CD14-positive monocyte (primary cell): Measurements from ENCODE around the gene GNPTG. TPM values are rescaled to one million over a fixed set of nuclear protein-coding genes. Genes with fewer than 3 reads are reported as not detected.

Source experiments
- DNase-seq, 3 donors: peaks; one replicate each; pipeline ENCODE4 v3.0.0-alpha.2; 2011 to 2022
- H2AFZ ChIP-seq: 2 replicates; pipeline ENCODE4 v1.6.0; 2012; ENCODE audit warnings: mild to moderate bottlenecking, low read depth, low read length, inconsistent platforms; ENCODE audit not compliant: insufficient read depth, poor library complexity, severe bottlenecking
- H3K27ac ChIP-seq, 2 donors: 1 replicate in 1 of 2; 2 replicates in 1 of 2; pipeline ENCODE4 v1.5.1; 2012 to 2013; ENCODE audit warnings: low read length in 2 of 2, control low read depth in 1 of 2, inconsistent platforms in 1 of 2, low read depth in 1 of 2, mild to moderate bottlenecking in 1 of 2
- H3K27me3 ChIP-seq, 2 donors: one replicate each; pipeline versions ENCODE4 v1.6.0 to v1.6.1; 2011 to 2013; ENCODE audit warnings: low read length in 2 of 2; ENCODE audit not compliant: control insufficient read depth in 2 of 2, insufficient read depth in 2 of 2
- H3K36me3 ChIP-seq, 2 donors: replicated peaks in 1 of 2; 1 replicate in 1 of 2; 2 replicates in 1 of 2; pipeline versions ENCODE4 v1.5.1 to v1.6.1; 2012 to 2013; ENCODE audit warnings: low read length in 2 of 2, control low read depth in 1 of 2, inconsistent platforms in 1 of 2, mild to moderate bottlenecking in 1 of 2; ENCODE audit not compliant: insufficient read depth in 2 of 2, control insufficient read depth in 1 of 2
- H3K4me1 ChIP-seq, 2 donors: 1 replicate in 1 of 2; 2 replicates in 1 of 2; pipeline versions ENCODE4 v1.5.1 to v1.6.1; 2012 to 2013; ENCODE audit warnings: low read length in 2 of 2, control low read depth in 1 of 2, inconsistent platforms in 1 of 2, mild to moderate bottlenecking in 1 of 2, moderate library complexity in 1 of 2; ENCODE audit not compliant: insufficient read depth in 2 of 2, control insufficient read depth in 1 of 2
- H3K4me2 ChIP-seq: replicated peaks from 2 replicates; pipeline ENCODE3; 2012; ENCODE audit warnings: low read length, moderate library complexity, mild to moderate bottlenecking; ENCODE audit not compliant: poor library complexity, severe bottlenecking; ENCODE audit errors: extremely low read depth
- H3K4me3 ChIP-seq, 3 experiments: fragments of 200-600 bp in 1 of 3; sonication (generic) in 1 of 3; replicated peaks in 1 of 3; 1 replicate in 2 of 3; 2 replicates in 1 of 3; pipeline ENCODE4 v1.5.1; 2011 to 2013; ENCODE audit warnings: low read length in 3 of 3, mild to moderate bottlenecking in 3 of 3, control low read depth in 2 of 3, low read depth in 2 of 3, inconsistent platforms in 1 of 3, moderate library complexity in 1 of 3
- H3K79me2 ChIP-seq: 2 replicates; pipeline ENCODE4 v1.6.0; 2012; ENCODE audit warnings: mild to moderate bottlenecking, control low read depth, inconsistent platforms, low read length, moderate library complexity; ENCODE audit not compliant: insufficient read depth
- H3K9ac ChIP-seq: 2 replicates; pipeline ENCODE4 v1.6.0; 2017; ENCODE audit warnings: low read length, mild to moderate bottlenecking; ENCODE audit not compliant: insufficient read depth, poor library complexity, severe bottlenecking
- H3K9me3 ChIP-seq, 2 donors: replicated peaks in 1 of 2; 1 replicate in 1 of 2; 2 replicates in 1 of 2; pipeline versions ENCODE4 v1.5.1 to v1.6.1; 2012 to 2013; ENCODE audit warnings: low read length in 2 of 2, control low read depth in 1 of 2; ENCODE audit not compliant: control insufficient read depth in 1 of 2, insufficient read depth in 1 of 2
- H4K20me1 ChIP-seq: 2 replicates; pipeline ENCODE4 v1.6.0; 2012; ENCODE audit warnings: mild to moderate bottlenecking, low read length, control low read depth, moderate library complexity; ENCODE audit not compliant: insufficient read depth
- H3K27ac Mint-ChIP-seq, 7 donors: one replicate each; pipeline ENCODE4 v1.8.0; 2020; ENCODE audit warnings: mild to moderate bottlenecking in 7 of 7, mixed read lengths in 7 of 7, moderate library complexity in 6 of 7, inconsistent platforms in 2 of 7
- H3K27me3 Mint-ChIP-seq, 3 donors: one replicate each; pipeline ENCODE4 v1.8.0; 2021 to 2022; ENCODE audit warnings: low read depth in 3 of 3, mild to moderate bottlenecking in 3 of 3, mixed read lengths in 3 of 3, moderate library complexity in 3 of 3, inconsistent platforms in 1 of 3
- H3K36me3 Mint-ChIP-seq, 2 donors: one replicate each; pipeline ENCODE4 v1.8.0; 2020; ENCODE audit warnings: mixed read lengths in 2 of 2, inconsistent platforms in 1 of 2, mild to moderate bottlenecking in 1 of 2
- H3K4me1 Mint-ChIP-seq: one replicate; pipeline ENCODE4 v1.8.0; 2020; ENCODE audit warnings: mild to moderate bottlenecking, mixed read lengths
- H3K4me3 Mint-ChIP-seq, 2 donors: one replicate each; pipeline ENCODE4 v1.8.0; 2020; ENCODE audit warnings: mild to moderate bottlenecking in 2 of 2, mixed read lengths in 2 of 2, moderate library complexity in 1 of 2
- H3K9me3 Mint-ChIP-seq, 7 donors: one replicate each; pipeline ENCODE4 v1.8.0; 2020 to 2022; ENCODE audit warnings: mixed read lengths in 7 of 7, mild to moderate bottlenecking in 6 of 7, moderate library complexity in 6 of 7, inconsistent platforms in 2 of 7
- CTCF ChIP-seq: fragments of 200-600 bp; IDR thresholded peaks from one replicate; pipeline ENCODE4 v1.8.0; 2022; ENCODE audit warnings: antibody characterized with exemption, mild to moderate bottlenecking
- WGBS: methylation state at CpG from one replicate; pipeline ENCODE4 v1.1.5; 2013; ENCODE audit warnings: missing lambda C conversion rate; ENCODE audit not compliant: insufficient coverage; 5-methylcytosine and 5-hydroxymethylcytosine counted together
- intact Hi-C, 2 donors: fragments of 100-400 bp; cut with micrococcal nuclease; formaldehyde crosslinking; loops; one replicate each; pipeline versions ENCODE4 v1.15.0 to v1.15.1; 2023
- polyA plus RNA-seq, 3 donors: library from polyadenylated mRNA; depleted of rRNA in 1 of 3; unstranded in 2 of 3; stranded (reverse) in 1 of 3; fragments of 300-500 nt in 2 of 3; fragments of >200 nt in 1 of 3; fragmentation: Illumina TruSeq in 2 of 3; gene quantifications; 1 replicate in 2 of 3; 2 replicates in 1 of 3; pipeline ENCODE4 v1.2.3, GENCODE V29; 2012 to 2021

The GNPTG gene
- polyA plus RNA-seq, 3 donors: 74.7 to 130 (median 82.5) TPM

- peaks cover 83% of the 10 kb centered on the region for H4K20me1 ChIP-seq
- no peak overlapping the region for H3K4me3 Mint-ChIP-seq
- H3K27me3 Mint-ChIP-seq: peaks cover 0 to 3% (median 0%) of the 10 kb centered on the region in 3 donors
- 94% methylated on average over 32 of the region's 35 CpGs for WGBS
- peak overlapping the region in 4 of 7 donors; percentile 11 to 54 (median 16) for H3K27ac Mint-ChIP-seq
- H3K36me3 ChIP-seq: peaks cover 56 to 66% of the 10 kb centered on the region in 2 donors
- H3K4me2 ChIP-seq: no peak overlapping the region
- H3K9me3 Mint-ChIP-seq: no peaks in the 10 kb centered on the region
- H3K4me1 Mint-ChIP-seq: no peaks in the 10 kb centered on the region
- DNase-seq: no peak
- H3K27ac ChIP-seq: no peak overlapping the region
- H3K36me3 Mint-ChIP-seq: peaks cover 45 to 70% of the 10 kb centered on the region in 2 donors
- TF ChIP-seq CTCF: no peak
- H3K79me2 ChIP-seq: peaks cover 10% of the 10 kb centered on the region
- intact Hi-C loops: no loop called here
- H2AFZ ChIP-seq: no peak overlapping the region
- H3K4me3 ChIP-seq: no peak overlapping the region
- H3K4me1 ChIP-seq: no peaks in the 10 kb centered on the region
- H3K9me3 ChIP-seq: no peaks in the 10 kb centered on the region
- H3K9ac ChIP-seq: no peak overlapping the region
- no peaks in the 10 kb centered on the region for H3K27me3 ChIP-seq
These were observed 28.2 kb upstream of the GNPTG start for GRCh38 chr16:1323296-1324239.

GRCh38 chr16:1324286-1324826 is 27.4 kb upstream of the GNPTG start:
- intact Hi-C loops: no loop called here

More at GRCh38 chr16:1324286-1324826, 27.4 kb upstream of the GNPTG start:
- Mint-ChIP-seq H3K4me1 (no peaks in the 10 kb centered on the region), H3K4me3 (no peak overlapping the region), H3K27ac (peak overlapping the region in 2 of 7 donors; percentile 6 to 54), H3K27me3 (peaks cover 0 to 3% (median 0%) of the 10 kb centered on the region in 3 donors), H3K36me3 (peaks cover 38 to 62% of the 10 kb centered on the region in 2 donors), H3K9me3 (peaks cover 0 to 3% (median 0%) of the 10 kb centered on the region in 7 donors)
- Histone ChIP-seq H3K27me3 (no peaks in the 10 kb centered on the region), H3K27ac (no peak overlapping the region), H4K20me1 (peaks cover 75% of the 10 kb centered on the region), H3K9ac (no peak overlapping the region), H3K4me1 (no peaks in the 10 kb centered on the region), H3K79me2 (peaks cover 3% of the 10 kb centered on the region), H3K9me3 (no peaks in the 10 kb centered on the region), H3K4me2 (no peak overlapping the region), H3K36me3 (peaks cover 48 to 58% of the 10 kb centered on the region in 2 donors), H3K4me3 (no peak overlapping the region), H2AFZ (no peak overlapping the region)
- no peak for DNase-seq
- no peak for TF ChIP-seq CTCF
- 86% methylated on average over 14 of the region's 22 CpGs for WGBS
